Lung (tissue), 16 donors: Measurements from ENCODE around the gene WIPI1. TPM values are rescaled to one million over a fixed set of nuclear protein-coding genes. Genes with fewer than 3 reads are reported as not detected.

ENCODE experiments used
- ATAC-seq: fragments of 200-7000 bp; cut with Tn5 transposase; one replicate; pipeline ENCODE4 v1.9.1; 2020; ENCODE audit warnings: moderate number of reproducible peaks; ENCODE audit not compliant: insufficient read depth, low FRiP score
- DNase-seq, 3 donors: peaks; one replicate each; pipeline ENCODE4 v3.0.0-alpha.2; 2013 to 2017
- H3K27ac ChIP-seq, 2 donors: one replicate each; pipeline ENCODE4 v1.5.1; 2013; ENCODE audit warnings: mild to moderate bottlenecking in 2 of 2, moderate library complexity in 2 of 2, control low read depth in 1 of 2, inconsistent platforms in 1 of 2, low read depth in 1 of 2, low read length in 1 of 2
- H3K27me3 ChIP-seq, 3 donors: one replicate each; pipeline ENCODE4 v1.5.1; 2013; ENCODE audit warnings: low read length in 2 of 3; ENCODE audit not compliant: control insufficient read depth in 3 of 3, insufficient read depth in 3 of 3
- H3K36me3 ChIP-seq, 4 donors: one replicate each; pipeline ENCODE4 v1.5.1; 2013; ENCODE audit warnings: low read length in 4 of 4, mild to moderate bottlenecking in 1 of 4, moderate library complexity in 1 of 4; ENCODE audit not compliant: control insufficient read depth in 4 of 4, insufficient read depth in 4 of 4
- H3K4me1 ChIP-seq, 5 donors: one replicate each; pipeline ENCODE4 v1.5.1; 2013; ENCODE audit warnings: low read length in 5 of 5, mild to moderate bottlenecking in 2 of 5, moderate library complexity in 1 of 5; ENCODE audit not compliant: control insufficient read depth in 5 of 5, insufficient read depth in 5 of 5
- H3K4me3 ChIP-seq: one replicate; pipeline ENCODE4 v1.5.1; 2013; ENCODE audit warnings: mild to moderate bottlenecking, control low read depth, moderate library complexity
- H3K9ac ChIP-seq, 2 donors: one replicate each; pipeline ENCODE4 v1.5.1; 2013; ENCODE audit warnings: low read length in 2 of 2, control low read depth in 1 of 2; ENCODE audit not compliant: insufficient read depth in 1 of 2
- H3K9me3 ChIP-seq, 4 donors: one replicate each; pipeline ENCODE4 v1.5.1; 2013; ENCODE audit warnings: low read length in 3 of 4, mild to moderate bottlenecking in 1 of 4, moderate library complexity in 1 of 4; ENCODE audit not compliant: control insufficient read depth in 4 of 4, insufficient read depth in 3 of 4
- WGBS, 2 donors: extraction: QIAGEN DNeasy Blood & Tissue Kit; methylation state at CpG; one replicate each; pipeline ENCODE4 v1.1.7; 2013; 5-methylcytosine and 5-hydroxymethylcytosine counted together
- long read RNA-seq, 5 donors: transcript quantifications; one replicate each; lab custom pipeline, GENCODE V29; 2026
- polyA plus RNA-seq, 2 donors: library from polyadenylated mRNA; stranded (reverse); fragments of 200-250 nt; gene quantifications; one replicate each; pipeline ENCODE4 v1.2.1, GENCODE V29; 2013
- total RNA-seq, 2 donors: library from RNA; depleted of rRNA in 1 of 2; stranded (reverse); fragments of >200 nt in 1 of 2; gene quantifications; one replicate each; pipeline ENCODE4 v1.2.1, GENCODE V29; 2014 to 2021
- TF ChIP-seq, protein P1 (sequence below): IDR thresholded peaks from 2 replicates; pipeline ENCODE4 v1.5.1; 2012; ENCODE audit warnings: mild to moderate bottlenecking; ENCODE audit errors: control extremely low read depth, extremely low read depth
- donor health status: control.
- donor health status: control.
- donor health status: Bipolar disorder and iron deficiency.
- donor health status: healthy.
- donor health status: DM: yes; HTN: yes; CAD: no.

Gene WIPI1
- total RNA-seq (10 to 100 TPM; 31.7 to 58.5 TPM), polyA plus RNA-seq (10 to 100 TPM; 30.4 to 51.9 TPM)
- long read RNA-seq, donor 1, partial matches to known transcripts = 158 of 169 reads
- long read RNA-seq, donor 1, other reads (novel, unspliced or antisense) = 8 of 169 reads
- long read RNA-seq, donor 2, partial matches to known transcripts = 0 of 1 reads
- long read RNA-seq, donor 2, other reads (novel, unspliced or antisense) = 0 of 1 reads
- long read RNA-seq, donor 3, partial matches to known transcripts = 0 of 1 reads
- long read RNA-seq, donor 3, other reads (novel, unspliced or antisense) = 0 of 1 reads
- long read RNA-seq, donor 4 = 0 reads
- long read RNA-seq, donor 5, partial matches to known transcripts = 0 of 3 reads
- long read RNA-seq, donor 5, other reads (novel, unspliced or antisense) = 0 of 3 reads

GRCh38 chr17:68457168-68457538 is at the start of gene WIPI1:
Gene WIPI1 (minus strand): TSS chr17:68457496. CDS start chr17:68457421, 75 bp downstream.
- WGBS, 2 donors = 0 to 1% methylated on average over 15 to 39 of the region's 39 CpGs
- peak within 1 kb of the TSS in 1 of 2 donors; percentile 36 for H3K9ac ChIP-seq
- H3K27me3 ChIP-seq = no peaks in the 10 kb centered on the region
- H3K9me3 ChIP-seq = no peaks in the 10 kb centered on the region
- TF ChIP-seq, protein P1, sequence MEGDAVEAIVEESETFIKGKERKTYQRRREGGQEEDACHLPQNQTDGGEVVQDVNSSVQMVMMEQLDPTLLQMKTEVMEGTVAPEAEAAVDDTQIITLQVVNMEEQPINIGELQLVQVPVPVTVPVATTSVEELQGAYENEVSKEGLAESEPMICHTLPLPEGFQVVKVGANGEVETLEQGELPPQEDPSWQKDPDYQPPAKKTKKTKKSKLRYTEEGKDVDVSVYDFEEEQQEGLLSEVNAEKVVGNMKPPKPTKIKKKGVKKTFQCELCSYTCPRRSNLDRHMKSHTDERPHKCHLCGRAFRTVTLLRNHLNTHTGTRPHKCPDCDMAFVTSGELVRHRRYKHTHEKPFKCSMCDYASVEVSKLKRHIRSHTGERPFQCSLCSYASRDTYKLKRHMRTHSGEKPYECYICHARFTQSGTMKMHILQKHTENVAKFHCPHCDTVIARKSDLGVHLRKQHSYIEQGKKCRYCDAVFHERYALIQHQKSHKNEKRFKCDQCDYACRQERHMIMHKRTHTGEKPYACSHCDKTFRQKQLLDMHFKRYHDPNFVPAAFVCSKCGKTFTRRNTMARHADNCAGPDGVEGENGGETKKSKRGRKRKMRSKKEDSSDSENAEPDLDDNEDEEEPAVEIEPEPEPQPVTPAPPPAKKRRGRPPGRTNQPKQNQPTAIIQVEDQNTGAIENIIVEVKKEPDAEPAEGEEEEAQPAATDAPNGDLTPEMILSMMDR = no peak
- H3K4me3 ChIP-seq = peak within 1 kb of the TSS; percentile 60
- H3K27ac ChIP-seq = peak within 1 kb of the TSS; percentile 88 to 94
- H3K36me3 ChIP-seq = peaks cover 0 to 4% (median 2%) of the 10 kb centered on the region in 4 donors
- peaks cover 3 to 26% (median 9%) of the 10 kb centered on the region in 5 donors for H3K4me1 ChIP-seq
- ATAC-seq (peak; percentile 4), DNase-seq (peak in 1 of 3 donors; percentile 63)

DNA sequence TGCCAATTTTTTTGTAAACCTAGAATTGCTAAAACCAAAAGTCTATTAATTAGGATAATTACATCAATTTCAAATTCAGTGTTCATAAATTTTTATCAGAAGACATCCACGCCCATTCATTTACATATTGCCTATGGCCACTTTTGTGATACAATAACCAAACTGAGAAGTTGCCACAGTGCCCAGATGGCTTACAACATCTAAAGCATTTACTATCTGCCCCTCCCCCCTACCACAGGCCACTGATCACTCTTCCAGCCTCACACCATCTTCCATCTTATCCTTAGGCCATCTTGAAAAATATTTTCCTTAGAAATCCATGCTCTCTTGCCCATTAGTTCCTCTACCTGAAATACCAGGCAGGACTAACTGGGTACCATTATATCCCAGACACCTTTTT is 48.7 kb upstream of the WIPI1 start:
- peaks cover 0 to 17% (median 6%) of the 10 kb centered on the region in 5 donors for H3K4me1 ChIP-seq
- 70 to 84% methylated on average over 1 of the region's 1 CpG for WGBS, 2 donors
- no peaks in the 10 kb centered on the region for H3K9me3 ChIP-seq
- TF ChIP-seq, protein P1 = no peak
- DNase-seq (no peak), ATAC-seq (no peak)
- H3K27ac ChIP-seq = no peak overlapping the region
- H3K36me3 ChIP-seq = no peaks in the 10 kb centered on the region
- H3K4me3 ChIP-seq = no peak overlapping the region
- no peaks in the 10 kb centered on the region for H3K27me3 ChIP-seq
- no peak overlapping the region for H3K9ac ChIP-seq

DNA sequence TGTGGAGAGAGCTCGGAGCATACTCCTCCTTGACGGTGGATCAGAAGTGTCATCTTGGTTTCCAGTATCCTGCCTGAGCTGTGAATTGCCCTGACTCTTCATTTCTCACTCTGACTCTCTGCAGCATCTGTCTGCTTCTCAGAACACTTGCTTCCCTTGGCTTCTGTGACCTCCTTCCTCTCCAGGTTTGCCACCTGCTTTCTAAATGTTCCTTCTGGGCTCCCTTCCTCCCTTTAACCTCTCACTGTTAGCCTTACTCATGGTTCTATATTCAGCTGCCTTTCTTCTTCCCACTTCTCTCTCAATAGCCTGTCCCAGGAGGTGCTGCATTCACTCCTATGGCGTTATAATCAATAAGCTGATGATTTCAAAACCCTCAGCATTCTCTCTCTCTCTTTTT is 43.8 kb upstream of the WIPI1 start:
- no peaks in the 10 kb centered on the region for H3K27me3 ChIP-seq
- no peaks in the 10 kb centered on the region for H3K9me3 ChIP-seq
- no peaks in the 10 kb centered on the region for H3K36me3 ChIP-seq
- 71 to 76% methylated on average over 3 of the region's 3 CpGs for WGBS, 2 donors
- no peak overlapping the region for H3K27ac ChIP-seq
- ATAC-seq (no peak), DNase-seq (no peak)
- peaks cover 0 to 5% (median 0%) of the 10 kb centered on the region in 5 donors for H3K4me1 ChIP-seq
- H3K9ac ChIP-seq = no peak overlapping the region
- TF ChIP-seq, protein P1 = no peak
- H3K4me3 ChIP-seq = no peak overlapping the region

GRCh38 chr17:68499587-68499986 is 42.3 kb upstream of the WIPI1 start:
- Histone ChIP-seq H3K9ac (no peak overlapping the region), H3K27me3 (no peaks in the 10 kb centered on the region), H3K4me1 (peaks cover 0 to 5% (median 0%) of the 10 kb centered on the region in 5 donors), H3K9me3 (no peaks in the 10 kb centered on the region), H3K4me3 (no peak overlapping the region), H3K36me3 (no peaks in the 10 kb centered on the region), H3K27ac (no peak overlapping the region)
- ATAC-seq (no peak), DNase-seq (no peak)
- TF ChIP-seq, protein P1 = no peak
- WGBS, 2 donors = 93% methylated on average over 5 of the region's 5 CpGs
